Measurements from ENCODE around the gene SYNDIG1.

SYNDIG1 gene

GRCh38 chr20:24588047-24588635, 118.7 kb downstream of the SYNDIG1 start:
- DNase-seq = no peak

DNA sequence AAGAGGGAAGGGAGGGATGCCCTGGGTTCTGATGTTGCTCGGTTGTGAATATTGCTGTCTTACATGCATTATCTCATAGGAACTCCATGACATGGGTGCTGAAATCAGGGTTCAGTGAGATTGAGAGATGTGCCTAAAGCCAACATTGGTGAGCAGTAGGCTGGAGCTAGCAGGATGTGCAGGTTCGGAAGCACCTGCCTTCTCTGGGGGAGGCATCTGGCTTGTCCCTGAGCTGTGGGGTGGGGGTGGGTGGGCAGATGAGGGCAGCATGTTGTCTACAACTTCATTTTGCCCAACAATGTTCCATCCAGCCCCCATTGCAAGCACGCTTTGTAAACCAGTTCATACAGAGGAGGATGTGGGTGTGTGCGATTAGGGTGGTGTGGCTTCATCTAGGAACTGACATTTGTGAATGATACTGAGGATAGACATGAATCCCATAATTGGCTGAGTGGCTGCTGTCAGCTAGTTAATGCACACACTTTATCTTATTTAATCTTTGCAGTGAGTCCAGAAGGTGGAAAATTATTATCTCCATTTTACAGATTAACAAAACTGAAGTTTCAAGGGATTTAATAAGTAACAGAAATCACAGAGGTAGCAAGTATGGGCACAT, 119.4 kb downstream of the SYNDIG1 start:
- DNase-seq = no peak

GRCh38 chr20:24589381-24589780, 120.0 kb downstream of the SYNDIG1 start:
- no peak for DNase-seq

DNA sequence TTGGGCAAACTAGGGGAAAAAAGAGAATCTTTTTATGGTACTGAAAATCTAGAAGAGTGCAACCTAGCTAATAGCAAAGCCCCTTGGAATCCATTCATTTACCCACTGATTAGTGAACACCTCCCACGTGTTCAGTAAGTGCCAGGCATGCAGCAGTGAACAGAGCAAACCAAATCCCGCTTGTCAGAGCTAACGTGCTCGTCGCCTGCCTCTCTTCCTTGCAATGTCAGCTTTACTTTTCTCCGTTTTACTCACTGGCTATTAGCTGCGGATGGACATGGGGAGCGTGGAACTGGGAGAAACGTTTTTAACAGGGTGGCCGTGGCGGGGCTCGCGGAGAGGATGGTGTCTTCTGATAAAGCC, 120.4 kb downstream of the SYNDIG1 start:
- DNase-seq = no peak

DNA sequence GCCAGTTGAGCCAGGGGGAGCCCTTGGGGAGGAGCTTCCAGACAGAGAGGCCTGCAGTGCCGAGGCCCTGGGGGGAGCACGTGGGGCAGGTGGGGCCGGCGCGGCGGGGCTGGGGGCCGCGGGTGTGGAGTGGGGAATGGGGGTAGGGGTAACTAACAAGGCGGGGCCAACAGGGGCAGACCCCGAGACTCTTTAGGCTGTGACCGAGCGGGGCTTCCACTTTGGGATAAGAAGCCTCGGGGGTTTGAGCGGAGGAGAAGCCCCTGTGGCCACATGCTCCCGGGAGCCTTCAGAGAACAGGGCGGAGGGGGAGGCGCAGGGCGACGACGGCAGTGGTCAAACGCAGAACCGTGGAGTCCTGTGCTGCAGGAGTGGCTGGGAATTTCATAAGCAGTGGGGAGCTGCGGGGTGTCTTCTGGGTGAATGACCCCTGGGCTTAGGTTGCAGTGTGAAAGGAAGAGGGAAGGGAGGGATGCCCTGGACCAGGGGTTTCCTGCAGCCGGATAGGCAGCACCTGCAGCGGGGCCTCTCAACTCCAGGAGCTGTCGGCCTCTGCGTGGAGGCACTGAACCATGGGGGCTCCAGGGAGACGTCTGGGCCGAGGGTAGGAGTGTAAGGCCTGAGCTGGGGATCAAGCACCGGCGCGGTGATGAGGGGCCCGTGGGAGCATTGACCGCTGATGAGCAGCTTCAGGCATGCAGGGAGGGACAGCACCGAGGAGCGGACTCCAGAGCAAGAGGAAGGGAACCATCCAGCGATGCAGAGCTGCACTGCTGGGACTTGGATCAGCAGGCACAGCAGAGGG, 121.0 kb downstream of the SYNDIG1 start:
- no peak for DNase-seq

DNA sequence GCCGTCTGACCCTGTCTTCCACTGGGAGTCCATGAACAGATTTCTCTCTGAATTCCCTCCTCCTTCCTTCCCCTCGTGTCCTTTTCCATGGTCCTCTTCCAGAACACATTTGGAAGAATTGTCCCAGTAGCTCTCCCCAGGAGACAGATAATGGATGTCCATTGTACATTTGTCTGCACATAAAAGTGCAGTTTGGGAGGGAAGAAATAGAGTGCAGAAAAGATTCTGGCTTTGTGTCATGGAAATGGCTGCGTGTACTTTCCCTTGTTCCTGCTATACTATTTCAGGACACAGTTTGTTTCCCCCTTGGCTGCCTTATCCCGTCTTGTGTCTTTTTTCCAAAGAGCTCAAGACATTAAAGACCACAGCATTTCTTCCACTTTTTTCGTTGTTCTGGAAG, 127.6 kb downstream of the SYNDIG1 start:
- no peak for DNase-seq

- no peak for DNase-seq
Observed at GRCh38 chr20:24598346-24598745, 128.9 kb downstream of the SYNDIG1 start.

DNA sequence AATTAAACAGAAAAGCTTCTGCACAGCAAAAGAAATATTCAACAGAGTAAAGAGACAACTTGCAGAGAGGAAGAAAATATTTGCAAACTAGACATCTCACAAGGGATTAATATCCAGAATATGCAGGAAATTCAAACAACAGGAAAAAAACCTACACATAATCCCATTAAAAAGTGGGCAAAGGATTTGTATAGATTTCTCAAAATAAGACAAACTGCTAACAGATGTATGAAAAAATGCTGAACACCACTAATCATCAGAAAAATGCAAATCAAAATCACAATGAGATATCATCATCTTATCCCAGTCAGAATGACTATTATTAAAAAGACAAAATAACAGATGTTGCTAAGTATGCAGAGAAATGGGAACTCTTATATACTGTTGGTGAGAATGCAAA, 129.6 kb downstream of the SYNDIG1 start:
- DNase-seq = no peak

GRCh38 chr20:24600012-24600411, 130.6 kb downstream of the SYNDIG1 start:
- no peak for DNase-seq

DNA sequence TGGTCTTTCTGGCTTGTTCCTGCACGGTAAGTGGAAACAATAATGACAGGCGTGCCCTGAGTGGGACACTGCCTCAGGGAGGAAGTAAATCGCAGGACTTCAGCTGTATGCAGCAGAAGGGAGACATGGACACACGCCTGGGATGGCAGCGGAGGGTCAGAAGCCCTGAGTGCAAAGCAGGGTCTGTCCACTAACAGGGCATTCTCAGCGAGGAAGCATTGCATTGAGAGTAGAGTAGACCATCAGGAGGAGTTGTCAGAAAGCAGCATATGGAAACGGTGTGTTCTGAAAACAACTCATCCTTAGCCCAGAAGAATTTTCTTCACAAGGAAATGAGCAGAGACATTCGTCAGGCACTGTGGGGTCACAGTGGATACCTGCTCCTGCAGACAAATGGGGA, 134.0 kb downstream of the SYNDIG1 start:
- no peak for DNase-seq

- DNase-seq = no peak
Observed at GRCh38 chr20:24604966-24605665, 135.7 kb downstream of the SYNDIG1 start.

GRCh38 chr20:24605937-24606455, 136.6 kb downstream of the SYNDIG1 start:
- no peak for DNase-seq

- DNase-seq = no peak
Observed at GRCh38 chr20:24607402-24607801, 138.0 kb downstream of the SYNDIG1 start.

- no peak for DNase-seq
Observed at GRCh38 chr20:24608926-24609667, 139.7 kb downstream of the SYNDIG1 start.

GRCh38 chr20:24609757-24610156, 140.3 kb downstream of the SYNDIG1 start:
- no peak for DNase-seq

DNA sequence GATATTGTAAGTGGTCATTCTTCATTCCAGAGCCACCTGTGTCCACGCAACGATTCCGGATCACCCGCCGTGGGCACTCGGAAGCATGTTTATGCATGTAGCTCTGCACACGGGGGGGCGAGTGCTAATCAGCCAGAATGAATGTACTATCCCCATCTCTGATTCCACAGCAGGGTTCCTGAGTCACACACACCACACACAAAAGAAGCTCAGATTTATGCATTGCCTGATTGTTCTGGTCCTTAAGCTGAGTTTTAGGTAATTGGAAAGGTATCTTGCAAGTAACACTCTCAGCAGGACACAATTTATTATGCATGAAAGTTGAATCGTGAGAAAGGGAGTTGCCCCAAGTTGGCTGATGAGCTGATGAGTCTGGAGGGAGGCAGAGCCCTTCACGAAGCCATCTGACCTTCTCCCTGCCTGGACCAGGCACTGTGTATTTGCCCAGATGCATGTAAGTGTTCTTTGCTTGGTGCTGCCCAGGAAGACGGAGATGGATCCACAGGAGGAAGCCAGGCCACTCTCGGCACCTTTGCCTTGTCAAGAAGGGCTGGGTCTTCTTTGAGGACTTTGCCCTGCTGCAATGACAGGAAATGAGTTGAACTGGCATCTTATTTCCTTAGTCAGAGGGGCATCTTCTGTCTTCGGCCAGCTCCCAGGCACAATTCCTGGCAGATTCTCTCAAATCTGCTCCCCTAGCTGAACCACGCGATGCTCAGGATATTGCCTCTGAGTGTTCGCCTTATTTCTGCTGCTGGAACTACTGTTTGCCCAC, 141.1 kb downstream of the SYNDIG1 start:
- DNase-seq = no peak

DNA sequence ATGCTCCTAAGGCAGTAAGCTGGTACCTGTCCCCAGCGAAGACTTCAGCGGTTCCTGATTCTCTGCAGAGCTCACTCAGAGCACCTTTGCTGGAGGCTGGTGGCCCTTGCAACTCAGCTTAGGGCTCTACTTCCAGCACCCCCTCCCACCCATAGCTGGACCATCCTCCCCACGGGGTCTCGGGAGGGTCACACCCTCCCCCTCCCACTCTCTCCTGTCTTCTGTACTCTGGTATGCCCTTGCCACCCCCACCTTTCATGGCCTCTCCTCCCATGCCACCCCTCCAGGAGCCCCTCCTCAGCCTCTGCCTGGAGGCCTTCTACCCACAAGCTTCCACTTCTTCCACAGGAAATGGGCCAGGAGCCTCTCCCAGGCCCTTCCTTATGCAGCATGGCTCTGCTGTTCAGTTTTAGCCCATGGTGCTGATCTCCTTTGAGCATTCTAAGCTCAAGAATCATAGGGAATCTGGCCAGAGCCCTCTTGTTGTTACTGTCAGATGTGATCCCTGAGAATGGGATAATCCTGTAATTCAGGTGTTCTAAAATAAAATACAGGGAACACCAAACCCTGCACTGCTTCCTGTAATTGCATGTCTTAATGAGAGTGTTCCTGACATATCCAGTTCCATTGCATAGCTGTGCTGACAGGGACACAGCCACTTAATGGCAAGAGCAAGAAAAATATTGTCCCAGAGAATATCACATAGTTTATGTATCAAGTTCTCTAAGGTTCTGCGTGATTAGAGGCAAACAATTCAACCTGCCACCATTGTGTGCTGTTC, 142.1 kb downstream of the SYNDIG1 start:
- no peak for DNase-seq

DNA sequence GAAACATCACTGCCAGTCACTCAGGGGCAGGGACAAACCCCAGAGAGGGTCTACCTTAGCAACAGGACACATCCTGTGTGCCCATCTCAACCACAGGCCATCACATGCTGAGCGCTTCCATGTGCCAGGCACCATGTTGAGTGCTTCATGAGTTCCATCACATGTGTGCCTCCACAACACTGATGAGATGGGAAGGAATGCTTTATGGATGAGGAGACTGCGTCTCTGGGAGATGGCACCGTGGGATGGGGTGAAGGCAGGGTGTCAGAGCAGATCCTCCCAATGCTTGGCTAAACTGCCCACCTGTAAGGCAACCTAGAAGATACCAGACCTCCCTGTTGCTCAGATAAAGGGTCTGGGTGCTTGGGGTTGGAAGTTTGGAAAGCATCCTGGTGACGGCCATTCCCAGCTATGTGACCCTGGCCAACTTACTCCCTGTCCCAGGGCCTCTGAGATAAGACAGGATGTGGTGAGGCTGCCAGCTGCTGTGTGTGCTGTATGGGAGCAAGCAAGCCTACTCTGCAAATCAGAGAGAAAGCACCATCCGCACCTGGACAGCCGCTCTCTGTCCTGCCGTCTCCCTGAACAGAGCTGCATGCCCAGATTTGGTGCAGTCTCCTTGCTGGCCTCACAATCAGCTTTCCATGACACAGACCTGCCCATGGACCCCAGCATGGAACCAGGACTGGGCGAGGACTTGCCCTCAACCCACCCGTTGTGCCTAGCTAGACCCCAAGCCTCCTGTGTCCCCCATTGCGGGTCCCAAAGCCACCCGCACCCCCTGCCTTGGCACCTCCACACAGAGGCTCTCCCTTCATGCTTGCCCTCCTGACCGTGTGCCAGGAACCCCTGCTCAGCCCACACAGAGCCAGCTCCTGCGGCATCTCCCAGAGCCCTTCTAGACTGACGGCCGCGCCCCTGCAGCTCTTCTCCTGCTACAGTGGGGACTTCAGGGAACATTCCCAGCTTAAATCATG, 143.7 kb downstream of the SYNDIG1 start:
- DNase-seq = no peak

GRCh38 chr20:24614341-24614740, 144.9 kb downstream of the SYNDIG1 start:
- no peak for DNase-seq

DNA sequence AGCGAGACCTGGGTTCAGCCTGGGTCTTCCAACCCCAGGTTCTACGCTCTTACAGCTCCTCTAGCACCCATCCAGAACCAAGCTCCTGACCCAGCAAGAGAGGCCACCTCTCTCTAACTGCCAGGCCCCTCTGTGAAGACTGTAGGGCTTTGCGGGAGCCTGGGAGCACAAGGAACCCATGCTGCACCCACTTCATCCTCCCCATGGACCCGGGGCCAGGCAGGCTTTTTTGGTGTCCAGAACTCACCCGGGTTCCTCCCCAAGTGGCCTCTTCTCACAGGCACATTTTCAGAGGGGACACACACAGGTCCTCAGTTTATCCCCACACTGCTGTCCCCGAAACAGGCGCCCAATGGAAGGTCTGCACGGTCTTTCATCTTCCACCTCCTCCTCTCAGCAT, 145.9 kb downstream of the SYNDIG1 start:
- no peak for DNase-seq
